ENCODE data around the gene RGS19.
A peak's percentile ranks its signal among the peaks of the same experiment; 100 is the strongest.

The RGS19 gene

GRCh38 chr20:64077876-64078551, 1.3 kb downstream of the RGS19 start:
- no peak overlapping the region for H3K23ac ChIP-seq (ENCODE audit: low read length)
- no peaks in the 10 kb centered on the region for H3K36me3 ChIP-seq (ENCODE audit: control insufficient read depth, insufficient read depth, low read length)
- H3K56ac ChIP-seq (ENCODE audit: low read length) = peak overlapping the region; percentile 38
- H2BK120ac ChIP-seq (ENCODE audit: low read depth, low read length) = no peak overlapping the region
- no peak overlapping the region for H3K4me3 ChIP-seq (ENCODE audit: low read length)
- no peak overlapping the region for H3K4ac ChIP-seq (ENCODE audit: low read depth, low read length)
- no peak overlapping the region for H4K5ac ChIP-seq (ENCODE audit: low read length)
- H3K18ac ChIP-seq (ENCODE audit: low read length) = no peak overlapping the region
- no CpG with 5 or more reads among the region's 15 CpGs for WGBS (ENCODE audit: extremely low coverage, insufficient coverage, low lambda C conversion rate)
- H3K4me2 ChIP-seq (ENCODE audit: low read length) = no peak overlapping the region
- no peaks in the 10 kb centered on the region for H3K27me3 ChIP-seq (ENCODE audit: insufficient read depth, low read length, poor library complexity)
- H3K27ac ChIP-seq (ENCODE audit: low read depth, low read length) = no peak overlapping the region
- no peak overlapping the region for H2AK5ac ChIP-seq (ENCODE audit: low read length)
- H3K9ac ChIP-seq (ENCODE audit: low read length) = peak overlapping the region; percentile 15
- H4K8ac ChIP-seq (ENCODE audit: low read depth, low read length) = no peak overlapping the region
- H3K79me2 ChIP-seq (ENCODE audit: control insufficient read depth, insufficient read depth, low read length) = no peaks in the 10 kb centered on the region
- H2BK15ac ChIP-seq (replicated peaks; ENCODE audit: low read depth) = no peak overlapping the region
- H3K79me1 ChIP-seq (ENCODE audit: low read length) = no peaks in the 10 kb centered on the region
- no peak overlapping the region for H2BK5ac ChIP-seq (ENCODE audit: low read length)
- no peaks in the 10 kb centered on the region for H3K4me1 ChIP-seq (ENCODE audit: control insufficient read depth, low read depth, low read length)
- no peak for DNase-seq

GRCh38 chr20:64077541-64077875, 1.8 kb downstream of the RGS19 start:
- no peak for DNase-seq
- no CpG with 5 or more reads among the region's 7 CpGs for WGBS (ENCODE audit: extremely low coverage, insufficient coverage, low lambda C conversion rate)
- H3K4ac ChIP-seq (ENCODE audit: low read depth, low read length) = no peak overlapping the region

GRCh38 chr20:64077094-64077493, 2.2 kb downstream of the RGS19 start:
- H3K23ac ChIP-seq (ENCODE audit: low read length) = no peak overlapping the region
- no peaks in the 10 kb centered on the region for H3K79me2 ChIP-seq (ENCODE audit: control insufficient read depth, insufficient read depth, low read length)
- no peak overlapping the region for H2BK5ac ChIP-seq (ENCODE audit: low read length)
- no peaks in the 10 kb centered on the region for H3K27me3 ChIP-seq (ENCODE audit: insufficient read depth, low read length, poor library complexity)
- H3K79me1 ChIP-seq (ENCODE audit: low read length) = no peaks in the 10 kb centered on the region
- no peak overlapping the region for H3K9ac ChIP-seq (ENCODE audit: low read length)
- no peaks in the 10 kb centered on the region for H3K36me3 ChIP-seq (ENCODE audit: control insufficient read depth, insufficient read depth, low read length)
- H4K8ac ChIP-seq (ENCODE audit: low read depth, low read length) = no peak overlapping the region
- H4K5ac ChIP-seq (ENCODE audit: low read length) = no peak overlapping the region
- no peak for DNase-seq
- WGBS (ENCODE audit: extremely low coverage, insufficient coverage, low lambda C conversion rate) = no CpG with 5 or more reads among the region's 8 CpGs
- H3K18ac ChIP-seq (ENCODE audit: low read length) = no peak overlapping the region
- H3K27ac ChIP-seq (ENCODE audit: low read depth, low read length) = no peak overlapping the region
- H3K56ac ChIP-seq (ENCODE audit: low read length) = no peak overlapping the region
- H3K4ac ChIP-seq (ENCODE audit: low read depth, low read length) = no peak overlapping the region
- no peak overlapping the region for H2BK120ac ChIP-seq (ENCODE audit: low read depth, low read length)
- no peak overlapping the region for H2AK5ac ChIP-seq (ENCODE audit: low read length)
- no peak overlapping the region for H3K4me3 ChIP-seq (ENCODE audit: low read length)
- H3K4me2 ChIP-seq (ENCODE audit: low read length) = no peak overlapping the region
- H3K4me1 ChIP-seq (ENCODE audit: control insufficient read depth, low read depth, low read length) = no peaks in the 10 kb centered on the region
- no peak overlapping the region for H2BK15ac ChIP-seq (replicated peaks; ENCODE audit: low read depth)

More at GRCh38 chr20:64077541-64077875, 1.8 kb downstream of the RGS19 start:
- no peaks in the 10 kb centered on the region for H3K27me3 ChIP-seq (ENCODE audit: insufficient read depth, low read length, poor library complexity)
- no peak overlapping the region for H2BK120ac ChIP-seq (ENCODE audit: low read depth, low read length)
- H3K79me1 ChIP-seq (ENCODE audit: low read length) = no peaks in the 10 kb centered on the region
- H3K4me2 ChIP-seq (ENCODE audit: low read length) = no peak overlapping the region
- H3K27ac ChIP-seq (ENCODE audit: low read depth, low read length) = no peak overlapping the region
- no peak overlapping the region for H4K8ac ChIP-seq (ENCODE audit: low read depth, low read length)
- no peak overlapping the region for H2AK5ac ChIP-seq (ENCODE audit: low read length)
- no peak overlapping the region for H3K9ac ChIP-seq (ENCODE audit: low read length)
- no peaks in the 10 kb centered on the region for H3K79me2 ChIP-seq (ENCODE audit: control insufficient read depth, insufficient read depth, low read length)
- H2BK5ac ChIP-seq (ENCODE audit: low read length) = no peak overlapping the region
- no peaks in the 10 kb centered on the region for H3K4me1 ChIP-seq (ENCODE audit: control insufficient read depth, low read depth, low read length)
- no peak overlapping the region for H3K56ac ChIP-seq (ENCODE audit: low read length)
- no peaks in the 10 kb centered on the region for H3K36me3 ChIP-seq (ENCODE audit: control insufficient read depth, insufficient read depth, low read length)
- H4K5ac ChIP-seq (ENCODE audit: low read length) = no peak overlapping the region
- no peak overlapping the region for H3K18ac ChIP-seq (ENCODE audit: low read length)
- no peak overlapping the region for H2BK15ac ChIP-seq (replicated peaks; ENCODE audit: low read depth)
- H3K23ac ChIP-seq (ENCODE audit: low read length) = no peak overlapping the region
- no peak overlapping the region for H3K4me3 ChIP-seq (ENCODE audit: low read length)

- H3K23ac ChIP-seq (ENCODE audit: low read length) = no peak overlapping the region
- H4K8ac ChIP-seq (ENCODE audit: low read depth, low read length) = no peak overlapping the region
- H3K9ac ChIP-seq (ENCODE audit: low read length) = no peak overlapping the region
- H2BK120ac ChIP-seq (ENCODE audit: low read depth, low read length) = no peak overlapping the region
- H2AK5ac ChIP-seq (ENCODE audit: low read length) = no peak overlapping the region
- H3K56ac ChIP-seq (ENCODE audit: low read length) = no peak overlapping the region
- H2BK15ac ChIP-seq (replicated peaks; ENCODE audit: low read depth) = no peak overlapping the region
- no CpG with 5 or more reads among the region's 22 CpGs for WGBS (ENCODE audit: extremely low coverage, insufficient coverage, low lambda C conversion rate)
- H4K5ac ChIP-seq (ENCODE audit: low read length) = no peak overlapping the region
- no peak overlapping the region for H3K4me2 ChIP-seq (ENCODE audit: low read length)
- no peaks in the 10 kb centered on the region for H3K79me1 ChIP-seq (ENCODE audit: low read length)
- no peak overlapping the region for H3K27ac ChIP-seq (ENCODE audit: low read depth, low read length)
- no peaks in the 10 kb centered on the region for H3K4me1 ChIP-seq (ENCODE audit: control insufficient read depth, low read depth, low read length)
- no peaks in the 10 kb centered on the region for H3K27me3 ChIP-seq (ENCODE audit: insufficient read depth, low read length, poor library complexity)
- H3K79me2 ChIP-seq (ENCODE audit: control insufficient read depth, insufficient read depth, low read length) = no peaks in the 10 kb centered on the region
- no peaks in the 10 kb centered on the region for H3K36me3 ChIP-seq (ENCODE audit: control insufficient read depth, insufficient read depth, low read length)
- no peak for DNase-seq
- no peak overlapping the region for H3K4me3 ChIP-seq (ENCODE audit: low read length)
- no peak overlapping the region for H3K4ac ChIP-seq (ENCODE audit: low read depth, low read length)
- H3K18ac ChIP-seq (ENCODE audit: low read length) = no peak overlapping the region
- H2BK5ac ChIP-seq (ENCODE audit: low read length) = no peak overlapping the region
These were observed 3.0 kb downstream of the RGS19 start for GRCh38 chr20:64076061-64076997.

GRCh38 chr20:64075556-64075955, 3.8 kb downstream of the RGS19 start:
- no peak overlapping the region for H3K56ac ChIP-seq (ENCODE audit: low read length)
- no CpG with 5 or more reads among the region's 12 CpGs for WGBS (ENCODE audit: extremely low coverage, insufficient coverage, low lambda C conversion rate)
- H4K5ac ChIP-seq (ENCODE audit: low read length) = no peak overlapping the region
- H3K4me2 ChIP-seq (ENCODE audit: low read length) = no peak overlapping the region
- no peak overlapping the region for H3K23ac ChIP-seq (ENCODE audit: low read length)
- no peak overlapping the region for H3K4me3 ChIP-seq (ENCODE audit: low read length)
- no peak overlapping the region for H4K8ac ChIP-seq (ENCODE audit: low read depth, low read length)
- H2BK15ac ChIP-seq (replicated peaks; ENCODE audit: low read depth) = no peak overlapping the region
- no peak overlapping the region for H3K27ac ChIP-seq (ENCODE audit: low read depth, low read length)
- no peak overlapping the region for H3K4ac ChIP-seq (ENCODE audit: low read depth, low read length)
- H3K18ac ChIP-seq (ENCODE audit: low read length) = no peak overlapping the region
- H3K36me3 ChIP-seq (ENCODE audit: control insufficient read depth, insufficient read depth, low read length) = no peaks in the 10 kb centered on the region
- no peaks in the 10 kb centered on the region for H3K79me1 ChIP-seq (ENCODE audit: low read length)
- H2AK5ac ChIP-seq (ENCODE audit: low read length) = no peak overlapping the region
- no peaks in the 10 kb centered on the region for H3K27me3 ChIP-seq (ENCODE audit: insufficient read depth, low read length, poor library complexity)
- DNase-seq = no peak
- H3K9ac ChIP-seq (ENCODE audit: low read length) = no peak overlapping the region
- H2BK120ac ChIP-seq (ENCODE audit: low read depth, low read length) = no peak overlapping the region
- H2BK5ac ChIP-seq (ENCODE audit: low read length) = no peak overlapping the region
- no peaks in the 10 kb centered on the region for H3K79me2 ChIP-seq (ENCODE audit: control insufficient read depth, insufficient read depth, low read length)
- no peaks in the 10 kb centered on the region for H3K4me1 ChIP-seq (ENCODE audit: control insufficient read depth, low read depth, low read length)
